ENCODE results near the gene HERC2.

The HERC2 gene

GRCh38 chr15:28097656-28098359 lies 224.2 kb downstream of the HERC2 start:
- peaks cover 9% of the 10 kb centered on the region; the same call in 1 of the 2 replicates for H3K4me1 ChIP-seq (ENCODE audit: insufficient read depth, low read length)

DNA sequence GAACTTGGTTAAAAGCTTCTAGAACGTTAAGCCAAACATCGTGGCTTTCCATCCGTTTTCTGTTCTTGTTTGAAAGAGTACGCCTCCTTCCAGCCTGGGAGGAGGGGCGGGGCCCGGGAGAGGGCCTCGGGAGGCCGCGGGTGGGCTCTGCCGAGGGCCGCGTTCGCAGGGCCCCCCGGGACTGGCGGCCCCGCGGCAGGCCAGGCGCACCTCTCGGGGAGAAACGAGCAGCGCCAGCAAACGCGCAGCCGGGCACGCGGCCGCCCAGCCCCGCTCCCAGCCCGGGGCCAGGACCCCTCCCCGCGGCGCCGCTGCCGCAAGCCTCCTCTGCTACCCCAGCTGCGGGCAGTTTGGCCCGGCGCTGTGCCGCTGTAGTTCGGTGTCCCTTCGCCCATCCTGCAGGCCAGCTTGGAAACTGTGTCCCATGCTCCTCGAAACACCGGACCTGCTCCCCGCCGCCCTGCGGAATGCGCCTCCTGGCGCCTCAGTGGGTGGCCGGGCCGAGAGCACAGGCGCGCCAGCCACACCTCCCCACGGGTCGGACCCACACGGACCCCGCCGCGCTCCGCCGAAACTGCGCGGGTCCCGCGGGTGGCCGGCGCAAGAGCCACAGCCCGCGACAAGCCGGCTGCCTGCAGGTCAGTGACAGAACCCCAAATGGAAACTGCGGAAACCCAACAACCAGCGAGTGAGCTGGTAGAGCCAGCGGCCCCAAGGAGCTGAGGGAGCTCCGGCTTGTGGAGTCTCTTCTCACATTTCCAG lies 225.1 kb downstream of the HERC2 start:
- Histone ChIP-seq H3K4me1 (ENCODE audit: insufficient read depth, low read length) (peaks cover 9% of the 10 kb centered on the region; the same call in 1 of the 2 replicates), H3K9me3 (ENCODE audit: control insufficient read depth, insufficient read depth, low read length) (no peaks in the 10 kb centered on the region), H3K36me3 (ENCODE audit: insufficient read depth, low read length) (no peaks in the 10 kb centered on the region), H3K9ac (ENCODE audit: low read depth, low read length) (peak overlapping the region; percentile 27; the same call in 1 of the 2 replicates)

More at GRCh38 chr15:28097656-28098359, 224.2 kb downstream of the HERC2 start:
- H3K9ac ChIP-seq (ENCODE audit: low read depth, low read length) = no peak overlapping the region
- no peaks in the 10 kb centered on the region for H3K9me3 ChIP-seq (ENCODE audit: control insufficient read depth, insufficient read depth, low read length)
- H3K36me3 ChIP-seq (ENCODE audit: insufficient read depth, low read length) = no peaks in the 10 kb centered on the region

- no peaks in the 10 kb centered on the region for H3K36me3 ChIP-seq (ENCODE audit: insufficient read depth, low read length)
- peaks cover 9% of the 10 kb centered on the region; the same call in 1 of the 2 replicates for H3K4me1 ChIP-seq (ENCODE audit: insufficient read depth, low read length)
- H3K9ac ChIP-seq (ENCODE audit: low read depth, low read length) = peak overlapping the region; percentile 27; the same call in 1 of the 2 replicates
- H3K9me3 ChIP-seq (ENCODE audit: control insufficient read depth, insufficient read depth, low read length) = 0 out of 2 replicates have a peak, but pooled peaks cover 1% of the 10 kb centered on the region
These were observed 225.6 kb downstream of the HERC2 start for GRCh38 chr15:28096411-28096669.

GRCh38 chr15:28094732-28095521 lies 227.1 kb downstream of the HERC2 start:
- peaks cover 9% of the 10 kb centered on the region; the same call in 1 of the 2 replicates for H3K4me1 ChIP-seq (ENCODE audit: insufficient read depth, low read length)
- H3K9me3 ChIP-seq (ENCODE audit: control insufficient read depth, insufficient read depth, low read length) = peaks cover 5% of the 10 kb centered on the region; the same call in 1 of the 2 replicates
- H3K9ac ChIP-seq (ENCODE audit: low read depth, low read length) = peak overlapping the region; percentile 27; the same call in 1 of the 2 replicates

DNA sequence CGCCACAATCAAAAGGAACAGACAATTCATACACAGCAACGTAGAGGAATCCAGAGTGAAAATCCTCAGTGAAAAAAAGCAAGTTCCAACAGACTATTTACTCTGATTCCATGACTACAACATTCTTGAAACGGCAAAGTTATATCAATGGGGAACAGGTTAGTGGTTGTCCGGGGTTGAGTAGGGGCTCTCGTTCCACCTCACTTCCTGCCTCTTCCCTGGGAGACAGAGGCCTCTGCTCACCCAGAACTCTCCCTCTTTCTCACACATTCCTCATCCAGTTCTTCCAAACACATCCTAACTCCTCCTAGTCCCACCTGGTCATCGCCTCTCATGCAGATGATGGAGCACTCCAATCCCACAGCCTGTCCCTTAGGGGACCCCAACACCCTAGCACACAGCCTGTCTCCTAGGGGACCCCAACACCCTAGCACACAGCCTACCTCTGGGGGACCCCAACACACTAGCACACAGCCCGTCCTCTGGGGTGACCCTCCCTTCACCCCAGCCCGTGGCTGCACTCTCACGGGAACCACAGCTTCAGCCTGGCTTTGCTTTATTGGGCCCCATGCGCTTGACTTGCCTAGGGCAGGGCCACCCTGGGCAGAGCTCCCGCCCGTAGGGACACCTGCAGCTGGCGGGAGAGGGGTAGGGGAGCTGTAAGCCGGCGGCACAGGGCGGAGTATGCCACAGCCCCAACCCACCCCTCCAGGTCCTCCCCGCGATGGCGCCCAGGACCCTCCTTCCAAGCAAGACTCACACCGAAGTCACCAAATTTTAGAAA lies 228.0 kb downstream of the HERC2 start:
- peaks cover 9% of the 10 kb centered on the region; the same call in 1 of the 2 replicates for H3K4me1 ChIP-seq (ENCODE audit: insufficient read depth, low read length)
- no peaks in the 10 kb centered on the region for H3K36me3 ChIP-seq (ENCODE audit: insufficient read depth, low read length)
- peak overlapping the region; percentile 27; the same call in 1 of the 2 replicates for H3K9ac ChIP-seq (ENCODE audit: low read depth, low read length)
- H3K9me3 ChIP-seq (ENCODE audit: control insufficient read depth, insufficient read depth, low read length) = peaks cover 5% of the 10 kb centered on the region; the same call in 1 of the 2 replicates

More at GRCh38 chr15:28094732-28095521, 227.1 kb downstream of the HERC2 start:
- no peaks in the 10 kb centered on the region for H3K36me3 ChIP-seq (ENCODE audit: insufficient read depth, low read length)

GRCh38 chr15:28091313-28091712 lies 230.7 kb downstream of the HERC2 start:
- Histone ChIP-seq H3K9me3 (ENCODE audit: control insufficient read depth, insufficient read depth, low read length) (peaks cover 5% of the 10 kb centered on the region; the same call in 1 of the 2 replicates), H3K9ac (ENCODE audit: low read depth, low read length) (no peak overlapping the region), H3K36me3 (ENCODE audit: insufficient read depth, low read length) (no peaks in the 10 kb centered on the region), H3K4me1 (ENCODE audit: insufficient read depth, low read length) (no peaks in the 10 kb centered on the region)

DNA sequence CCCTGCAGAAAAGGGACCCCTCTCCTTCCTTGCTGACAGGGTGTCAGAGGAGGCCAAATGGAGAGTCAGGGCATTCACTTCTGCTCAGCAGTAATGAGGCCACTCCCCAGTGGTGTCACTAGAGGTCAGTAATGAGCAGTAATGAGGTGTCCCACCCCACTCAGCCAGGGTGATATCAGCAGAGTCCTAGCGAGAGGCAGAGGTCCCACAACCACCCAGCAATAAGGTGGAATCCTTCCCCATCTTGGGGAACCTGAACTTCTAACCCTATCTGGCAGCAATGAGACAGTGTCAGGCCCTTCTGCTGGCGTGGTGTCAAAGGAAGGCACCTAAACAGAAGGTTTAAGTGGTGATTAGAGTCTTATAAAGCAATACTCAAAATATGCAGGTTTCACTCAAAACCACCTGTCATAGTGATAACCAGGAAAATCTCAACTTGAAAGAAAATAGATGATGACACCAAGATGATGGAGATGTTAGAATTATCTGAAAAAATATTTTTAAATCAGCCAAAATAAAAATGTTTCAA lies 235.7 kb downstream of the HERC2 start:
- Histone ChIP-seq H3K9me3 (ENCODE audit: control insufficient read depth, insufficient read depth, low read length) (peaks cover 3% of the 10 kb centered on the region; the same call in 1 of the 2 replicates), H3K4me1 (ENCODE audit: insufficient read depth, low read length) (no peaks in the 10 kb centered on the region), H3K36me3 (ENCODE audit: insufficient read depth, low read length) (no peaks in the 10 kb centered on the region), H3K9ac (ENCODE audit: low read depth, low read length) (no peak overlapping the region)

DNA sequence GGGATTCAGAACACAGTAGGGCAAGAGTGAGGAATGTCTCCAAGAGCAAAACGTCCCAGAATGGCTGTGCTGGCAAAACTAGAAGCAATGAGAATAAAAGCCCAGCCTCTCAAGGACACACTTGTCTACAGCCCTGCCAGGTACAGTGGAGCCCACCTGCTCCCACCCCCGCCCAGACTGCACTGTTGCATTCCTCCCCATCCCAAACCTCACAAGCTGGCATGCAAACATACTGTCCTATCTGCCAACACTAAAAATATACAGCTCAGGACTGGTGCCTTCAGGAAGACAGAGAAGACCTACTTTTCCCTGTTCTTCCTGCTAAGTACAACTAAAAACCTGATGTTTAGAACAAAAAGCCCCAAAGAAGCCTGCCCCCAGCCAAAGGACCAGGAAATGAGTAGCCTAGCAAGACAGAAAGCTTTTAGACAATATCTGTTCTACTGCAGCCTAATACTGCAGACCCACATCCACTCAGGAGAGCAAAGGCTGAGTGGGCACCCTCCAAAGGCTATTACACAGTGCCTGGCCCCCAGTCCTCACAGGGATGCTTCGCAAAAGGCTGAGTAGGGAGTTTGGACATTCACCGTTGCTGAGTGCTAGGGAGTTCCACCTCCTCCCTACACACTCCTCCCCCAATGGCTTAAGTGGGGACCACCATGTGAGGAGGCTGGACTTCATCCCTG lies 236.3 kb downstream of the HERC2 start:
- Histone ChIP-seq H3K4me1 (ENCODE audit: insufficient read depth, low read length) (no peaks in the 10 kb centered on the region), H3K9ac (ENCODE audit: low read depth, low read length) (no peak overlapping the region)

GRCh38 chr15:28084547-28084946 lies 237.4 kb downstream of the HERC2 start:
- no peaks in the 10 kb centered on the region; the same call in 1 of the 2 replicates for H3K9me3 ChIP-seq (ENCODE audit: control insufficient read depth, insufficient read depth, low read length)
- H3K36me3 ChIP-seq (ENCODE audit: insufficient read depth, low read length) = no peaks in the 10 kb centered on the region
- peaks cover 4% of the 10 kb centered on the region for H3K4me1 ChIP-seq (ENCODE audit: insufficient read depth, low read length)
- no peak overlapping the region for H3K9ac ChIP-seq (ENCODE audit: low read depth, low read length)

More for the DNA sequence above, 236.3 kb downstream of the HERC2 start:
- H3K9me3 ChIP-seq (ENCODE audit: control insufficient read depth, insufficient read depth, low read length) = no peaks in the 10 kb centered on the region; the same call in 1 of the 2 replicates
- H3K36me3 ChIP-seq (ENCODE audit: insufficient read depth, low read length) = no peaks in the 10 kb centered on the region

DNA sequence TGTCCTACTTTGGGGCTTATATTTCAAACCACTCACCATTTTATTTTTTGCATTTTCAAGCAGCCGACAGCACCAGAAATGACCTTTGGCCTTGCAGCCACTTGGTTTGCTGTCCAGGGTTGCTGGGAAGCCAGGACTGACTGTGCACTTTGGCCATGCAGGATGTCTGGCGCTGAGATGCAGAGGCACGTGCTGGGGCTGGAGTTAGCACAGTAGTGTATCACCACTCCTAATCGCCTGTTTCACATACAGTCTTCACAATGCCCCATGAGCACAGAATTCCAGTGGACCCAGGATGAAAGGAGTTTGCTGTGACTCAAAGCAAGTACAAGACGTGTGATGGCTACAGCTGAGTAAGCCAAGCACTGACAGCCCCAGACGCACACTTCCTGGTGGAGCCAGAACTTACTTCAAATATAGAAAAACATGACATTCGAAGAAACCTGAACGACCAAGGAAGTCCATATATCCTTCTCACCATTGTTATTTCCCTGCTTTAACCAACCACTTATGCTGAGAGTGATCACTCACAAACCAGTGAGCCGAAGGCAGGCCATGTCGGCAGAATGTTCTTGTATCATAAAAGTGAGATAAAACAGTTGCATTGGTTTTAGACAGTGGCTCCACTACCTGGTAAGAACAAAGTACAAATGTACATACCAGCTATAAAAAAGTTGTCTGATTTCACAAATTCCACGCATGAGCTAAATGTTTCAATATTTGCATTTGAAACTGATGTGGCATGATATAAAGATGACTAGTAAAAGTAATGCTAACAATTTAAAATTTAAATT lies 238.9 kb downstream of the HERC2 start:
- H3K9me3 ChIP-seq (ENCODE audit: control insufficient read depth, insufficient read depth, low read length) = no peaks in the 10 kb centered on the region; the same call in 1 of the 2 replicates
- H3K9ac ChIP-seq (ENCODE audit: low read depth, low read length) = no peak overlapping the region
- no peaks in the 10 kb centered on the region for H3K36me3 ChIP-seq (ENCODE audit: insufficient read depth, low read length)
- peaks cover 4% of the 10 kb centered on the region for H3K4me1 ChIP-seq (ENCODE audit: insufficient read depth, low read length)

- H3K36me3 ChIP-seq (ENCODE audit: insufficient read depth, low read length) = no peaks in the 10 kb centered on the region
- no peaks in the 10 kb centered on the region; the same call in 1 of the 2 replicates for H3K9me3 ChIP-seq (ENCODE audit: control insufficient read depth, insufficient read depth, low read length)
- peaks cover 4% of the 10 kb centered on the region for H3K4me1 ChIP-seq (ENCODE audit: insufficient read depth, low read length)
- no peak overlapping the region for H3K9ac ChIP-seq (ENCODE audit: low read depth, low read length)
These were observed 240.4 kb downstream of the HERC2 start for GRCh38 chr15:28081594-28081993.

DNA sequence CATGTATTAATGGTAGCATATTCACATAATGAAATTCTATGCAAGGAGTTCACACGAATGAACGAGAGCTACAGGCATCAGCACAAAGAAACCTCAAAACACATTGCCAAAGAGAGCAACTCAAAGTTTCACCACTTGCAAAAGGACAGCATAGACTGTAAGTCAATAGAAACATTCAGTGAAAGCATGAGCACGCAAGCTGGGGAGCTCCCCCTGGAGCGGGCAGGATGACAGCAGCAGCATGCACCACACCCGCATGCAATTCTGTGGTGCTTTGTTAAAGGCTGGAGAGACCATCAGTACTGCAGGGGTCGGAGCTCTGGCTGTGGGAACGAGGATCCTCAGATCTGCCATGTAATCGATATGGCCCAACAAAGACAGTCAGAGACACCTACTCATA lies 241.6 kb downstream of the HERC2 start:
- no peaks in the 10 kb centered on the region for H3K36me3 ChIP-seq (ENCODE audit: insufficient read depth, low read length)
- H3K4me1 ChIP-seq (ENCODE audit: insufficient read depth, low read length) = peaks cover 4% of the 10 kb centered on the region
- no peaks in the 10 kb centered on the region; the same call in 1 of the 2 replicates for H3K9me3 ChIP-seq (ENCODE audit: control insufficient read depth, insufficient read depth, low read length)
- H3K9ac ChIP-seq (ENCODE audit: low read depth, low read length) = no peak overlapping the region
